SK-N-SH treated with all-trans-retinoic acid at 6 μM for 48 hours (cell line): ENCODE measurements around the gene TPM1.

Experiments
- ATAC-seq: fragments of 200-7000 bp; cut with Tn5 transposase; 3 replicates; pipeline ENCODE4 v1.9.1; 2020; ENCODE audit warnings: mild to moderate bottlenecking, moderate library complexity
- CREB5 ChIP-seq: fragments of 250-450 bp; sonication (Bioruptor Pico); IDR thresholded peaks from 2 replicates; pipeline ENCODE4 v1.5.1; 2020; ENCODE audit warnings: low read depth, mild to moderate bottlenecking, moderate library complexity
- CSDC2 ChIP-seq: fragments of 250-450 bp; sonication (Bioruptor Pico); IDR thresholded peaks from 2 replicates; pipeline ENCODE4 v1.5.0; 2020; ENCODE audit warnings: mild to moderate bottlenecking, moderate library complexity
- CSRNP3 ChIP-seq: fragments of 250-450 bp; sonication (Bioruptor Pico); IDR thresholded peaks from 2 replicates; pipeline ENCODE4 v1.5.1; 2021; ENCODE audit warnings: mild to moderate bottlenecking, moderate library complexity
- ESRRG ChIP-seq: fragments of 250-450 bp; sonication (Bioruptor Pico); IDR thresholded peaks from 2 replicates; pipeline ENCODE4 v1.6.1; 2021; ENCODE audit warnings: mild to moderate bottlenecking
- ISL1 ChIP-seq: fragments of 250-450 bp; sonication (Bioruptor Pico); IDR thresholded peaks from 2 replicates; pipeline ENCODE4 v2.1.2; 2022; ENCODE audit warnings: mild to moderate bottlenecking, moderate library complexity
- OSR1 ChIP-seq: fragments of 250-450 bp; sonication (Bioruptor Pico); IDR thresholded peaks from 2 replicates; pipeline ENCODE4 v1.8.0; 2022; ENCODE audit warnings: moderate library complexity, mild to moderate bottlenecking, inconsistent platforms
- PATZ1 ChIP-seq: fragments of 250-450 bp; sonication (Bioruptor Pico); IDR thresholded peaks from 2 replicates; pipeline ENCODE4 v1.8.0; 2020; ENCODE audit warnings: mild to moderate bottlenecking, moderate library complexity, borderline replicate concordance
- POU6F1 ChIP-seq: fragments of 250-450 bp; sonication (Bioruptor Pico); IDR thresholded peaks from 2 replicates; pipeline ENCODE4 v1.8.0; 2021; ENCODE audit warnings: low read depth, mild to moderate bottlenecking, moderate library complexity, borderline replicate concordance
- RARB ChIP-seq: fragments of 250-450 bp; sonication (Bioruptor Pico); IDR thresholded peaks from 2 replicates; pipeline ENCODE4 v1.8.0; 2021; ENCODE audit warnings: mild to moderate bottlenecking, moderate library complexity
- SNAI2 ChIP-seq: fragments of 250-450 bp; sonication (Bioruptor Pico); IDR thresholded peaks from 2 replicates; pipeline ENCODE4 v1.5.0; 2020; ENCODE audit warnings: mild to moderate bottlenecking, moderate library complexity
- TCF4 ChIP-seq: fragments of 250-450 bp; sonication (Bioruptor Pico); IDR thresholded peaks from 2 replicates; pipeline ENCODE4 v1.8.0; 2021; ENCODE audit warnings: mild to moderate bottlenecking, moderate library complexity, borderline replicate concordance
- TOX ChIP-seq: fragments of 250-450 bp; sonication (Bioruptor Pico); IDR thresholded peaks from 2 replicates; pipeline ENCODE4 v1.8.0; 2021; ENCODE audit warnings: mild to moderate bottlenecking, moderate library complexity, borderline replicate concordance
- ZC3H10 ChIP-seq: fragments of 250-450 bp; sonication (Bioruptor Pico); IDR thresholded peaks from 2 replicates; pipeline ENCODE4 v1.5.1; 2021; ENCODE audit warnings: mild to moderate bottlenecking, moderate library complexity
- ZFP30 ChIP-seq: fragments of 450-650 bp; formaldehyde crosslinking; IDR thresholded peaks from 2 replicates; pipeline ENCODE4 v1.5.0; 2022; ENCODE audit warnings: mild to moderate bottlenecking, moderate library complexity
- ZNF565 ChIP-seq: fragments of 450-650 bp; formaldehyde crosslinking; conservative IDR thresholded peaks from 2 replicates; pipeline ENCODE4 v1.5.0; 2020; ENCODE audit warnings: low read depth, mild to moderate bottlenecking, moderate library complexity

The TPM1 gene

GRCh38 chr15:63051156-63052066, 8.9 kb downstream of the TPM1 start:
- TF ChIP-seq CSDC2 (CRISPR knock-in tag) (0 out of 2 replicates have a peak, but pooled peaks have one; percentile 5), ISL1 (CRISPR knock-in tag) (0 out of 2 replicates have a peak, but pooled peaks have one; percentile 7), POU6F1 (0 out of 2 replicates have a peak, but pooled peaks have one; percentile 47), CREB5 (CRISPR knock-in tag) (no peak), SNAI2 (CRISPR knock-in tag) (no peak), ZFP30 (CRISPR knock-in tag) (no peak), TOX (CRISPR knock-in tag) (no peak), RARB (peak; percentile 20; the same call in 1 of the 2 replicates)
- peak; percentile 0; the same call in 2 of the 3 replicates for ATAC-seq

- TF ChIP-seq PATZ1 (CRISPR knock-in tag) (0 out of 2 replicates have a peak, but pooled peaks have one; percentile 32), ZC3H10 (no peak), ESRRG (CRISPR knock-in tag) (no peak), CSDC2 (CRISPR knock-in tag) (0 out of 2 replicates have a peak, but pooled peaks have one; percentile 45)
- no peak for ATAC-seq
These were observed 9.7 kb downstream of the TPM1 start for GRCh38 chr15:63052077-63052841.

- ATAC-seq = peak; percentile 2
- peak; percentile 62; the same call in 1 of the 2 replicates for TF ChIP-seq TCF4 (CRISPR knock-in tag)
- 0 out of 2 replicates have a peak, but pooled peaks have one; percentile 59 for TF ChIP-seq SNAI2 (CRISPR knock-in tag)
- no peak for TF ChIP-seq TOX (CRISPR knock-in tag)
- peak; percentile 55 for TF ChIP-seq ISL1 (CRISPR knock-in tag)
- TF ChIP-seq PATZ1 (CRISPR knock-in tag) = peak; percentile 96
- 0 out of 2 replicates have a peak, but pooled peaks have one; percentile 33 for TF ChIP-seq CSRNP3
- TF ChIP-seq OSR1 (CRISPR knock-in tag) = no peak
- TF ChIP-seq ZNF565 (CRISPR knock-in tag) = no peak
- peak; percentile 60; the same call in 1 of the 2 replicates for TF ChIP-seq CREB5 (CRISPR knock-in tag)
These were observed 10.6 kb downstream of the TPM1 start for GRCh38 chr15:63052961-63053698.
